NCI-H1417 (cell line): ENCODE measurements around the gene EPB41.
"Not testable (repeated sequence)": the region's sequence is repeated elsewhere in the genome, so short reads cannot be mapped to it uniquely, and the experiment has no call there.

Experiments
- DNase-seq, 3 experiments: peaks; one replicate each; lab custom pipeline; 2025; lab: John Stamatoyannopoulos, UW

EPB41 gene

DNA sequence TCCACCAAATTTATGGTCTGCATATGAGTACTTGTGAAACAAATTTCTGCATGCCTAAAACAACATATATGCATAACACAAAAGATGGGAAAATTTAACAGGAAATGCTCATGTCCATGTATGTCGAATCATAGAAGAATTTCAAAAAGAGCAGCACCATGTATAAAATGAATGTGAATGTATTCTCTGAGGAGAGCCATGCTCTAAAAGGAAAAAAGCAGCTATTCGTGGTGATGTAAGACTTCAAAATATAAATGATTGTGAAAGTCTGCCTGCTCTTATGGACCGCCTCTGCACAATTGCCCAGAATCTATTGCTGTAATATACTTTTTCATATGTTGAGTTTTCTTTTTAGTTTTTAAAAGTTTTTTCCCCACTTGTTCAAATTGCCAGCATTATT is 66.8 kb downstream of the EPB41 start:
- DNase-seq, result no peak

DNA sequence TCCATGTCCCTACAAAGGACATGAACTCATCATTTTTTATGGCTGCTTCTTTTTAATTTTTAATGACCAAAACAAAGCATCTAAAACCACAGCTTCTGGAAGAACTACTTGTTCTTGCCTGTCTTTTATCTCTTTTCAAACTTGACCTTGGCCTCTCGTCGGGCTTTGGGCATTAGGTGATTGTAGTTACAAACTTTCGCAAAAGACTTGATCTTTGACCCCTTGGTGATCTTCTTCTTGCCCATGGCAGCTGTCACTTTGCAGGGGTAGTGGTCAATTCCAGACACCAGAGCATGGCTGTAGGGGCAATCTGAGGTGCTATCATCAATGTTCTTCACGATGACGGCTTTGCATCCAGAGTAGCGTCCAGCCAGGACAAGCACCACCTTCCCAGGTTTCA is 67.8 kb downstream of the EPB41 start:
- no peak for DNase-seq

DNA sequence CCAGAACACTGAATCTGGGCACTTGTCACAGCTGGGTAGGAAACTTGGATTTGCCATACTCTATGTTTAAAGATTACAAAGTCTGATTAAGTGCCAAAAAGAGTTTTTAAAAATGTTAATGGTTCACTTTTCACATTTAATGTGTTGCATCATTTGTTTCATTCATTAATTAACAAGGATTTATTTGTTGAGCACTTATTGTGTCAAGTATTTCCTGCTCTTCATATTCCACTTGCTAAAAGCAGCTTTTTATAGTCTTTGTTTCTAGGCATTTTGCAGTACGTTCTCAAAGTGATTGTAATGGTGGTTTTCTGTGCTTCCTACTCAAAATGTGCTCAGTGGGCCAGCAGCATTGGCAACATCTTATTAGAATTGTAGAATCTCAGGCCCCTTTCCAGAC is 68.7 kb downstream of the EPB41 start:
- DNase-seq, result no peak

DNA sequence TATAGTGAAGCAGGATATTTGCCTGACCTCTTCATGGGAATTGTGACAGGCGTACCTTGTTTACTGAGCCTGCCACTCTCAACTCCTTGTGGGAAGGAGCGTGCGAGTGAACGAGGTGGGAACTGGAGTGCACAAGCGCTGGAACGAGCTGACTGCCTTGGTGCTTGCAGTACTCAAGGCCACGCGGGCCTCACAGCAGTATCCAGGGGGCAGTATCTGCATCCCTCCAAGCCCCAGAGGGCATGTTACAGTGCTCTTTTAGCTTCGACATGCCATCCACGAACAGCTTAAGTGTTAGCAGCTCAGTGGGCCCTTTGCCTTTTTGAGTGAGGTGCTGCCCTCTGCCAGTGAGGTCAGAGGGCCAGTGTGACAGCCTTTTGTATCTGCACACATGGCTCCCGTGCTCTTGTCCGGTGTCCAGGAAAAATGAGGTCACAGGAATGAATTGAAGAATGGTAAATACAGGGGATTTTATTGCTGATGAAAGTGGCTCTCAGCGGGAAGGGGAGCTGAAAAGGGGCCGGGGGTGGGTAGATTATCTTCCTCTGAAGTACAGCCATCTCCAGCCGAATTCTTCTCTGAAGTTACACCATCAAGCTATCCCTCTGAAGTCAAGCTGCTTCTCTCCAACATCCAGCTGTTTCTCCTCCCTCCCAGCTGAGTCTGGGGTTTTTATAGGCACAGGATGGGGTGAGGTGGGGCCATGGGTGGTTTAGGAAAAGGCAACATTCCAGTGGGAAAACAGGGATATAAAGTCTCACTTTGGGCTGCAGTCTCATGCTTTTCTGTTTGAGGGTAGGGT is 69.3 kb downstream of the EPB41 start:
- no peak for DNase-seq

DNA sequence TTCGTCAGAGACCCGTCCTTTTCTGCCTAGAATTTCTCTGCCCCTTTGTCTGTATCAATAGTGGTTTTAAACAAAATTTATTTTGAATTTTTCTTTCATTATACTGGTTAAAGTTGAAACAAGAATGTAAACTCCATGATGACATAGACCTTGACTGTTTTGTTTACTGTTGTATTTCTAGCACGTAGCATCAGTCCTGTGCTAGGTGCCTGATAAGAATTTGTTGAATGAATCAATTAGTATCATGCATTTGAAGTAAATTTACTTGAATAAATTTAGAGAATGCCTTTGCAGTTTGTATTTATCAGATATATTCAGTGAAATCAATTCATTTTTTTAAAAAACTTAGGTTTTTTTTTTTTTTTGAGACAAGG is 69.9 kb downstream of the EPB41 start:
- DNase-seq, result no peak

GRCh38 chr1:28985427-28985826 is 71.1 kb downstream of the EPB41 start:
- DNase-seq, result no peak

DNA sequence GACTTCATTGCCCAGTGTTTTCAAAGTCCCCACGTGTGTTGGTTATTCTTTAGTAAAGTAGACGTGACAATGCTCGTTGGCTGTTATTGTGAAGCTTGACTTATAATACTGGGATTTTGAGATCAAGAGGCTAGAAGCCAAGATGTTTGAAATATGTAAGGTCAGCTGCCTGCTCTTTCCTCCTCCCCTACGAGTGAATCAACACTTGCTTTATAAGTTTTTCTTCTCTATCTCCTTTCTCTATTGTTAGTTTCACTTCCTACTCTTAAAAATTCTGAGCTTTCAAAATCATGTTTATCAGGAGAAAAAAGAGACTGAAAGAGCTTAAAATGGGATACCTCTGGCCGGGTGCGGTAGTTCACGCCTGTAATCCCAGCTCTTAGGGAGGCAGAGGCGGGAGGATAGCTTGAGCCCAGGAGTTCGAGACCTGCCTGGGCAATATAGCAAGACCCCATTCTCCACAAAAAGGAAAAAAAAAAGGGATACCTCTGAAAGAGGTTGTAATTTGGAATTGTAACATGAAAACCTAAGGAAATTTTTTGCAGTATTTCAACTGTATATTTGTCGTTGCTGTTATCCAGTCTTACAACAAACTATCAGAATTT is 72.0 kb downstream of the EPB41 start:
- DNase-seq, result no peak

DNA sequence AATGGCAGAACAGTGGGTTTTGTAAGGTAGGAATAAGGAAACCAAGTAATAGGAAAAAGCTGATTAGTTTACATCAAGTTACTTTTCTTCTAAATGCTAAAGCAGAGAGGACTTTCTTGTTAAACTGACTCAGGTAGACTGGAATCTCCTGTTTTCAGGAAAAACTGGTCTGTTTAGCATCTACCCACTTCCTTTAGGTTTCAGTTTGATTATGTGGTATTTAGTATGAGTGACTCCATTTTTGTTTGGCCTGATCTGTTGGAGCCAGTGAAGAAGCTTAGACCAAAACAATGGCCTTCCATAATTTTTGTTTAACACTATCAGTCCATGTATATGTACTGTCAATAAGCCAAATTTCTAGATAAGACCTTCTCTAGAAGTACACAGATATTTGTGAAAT is 88.4 kb downstream of the EPB41 start:
- no peak for DNase-seq

DNA sequence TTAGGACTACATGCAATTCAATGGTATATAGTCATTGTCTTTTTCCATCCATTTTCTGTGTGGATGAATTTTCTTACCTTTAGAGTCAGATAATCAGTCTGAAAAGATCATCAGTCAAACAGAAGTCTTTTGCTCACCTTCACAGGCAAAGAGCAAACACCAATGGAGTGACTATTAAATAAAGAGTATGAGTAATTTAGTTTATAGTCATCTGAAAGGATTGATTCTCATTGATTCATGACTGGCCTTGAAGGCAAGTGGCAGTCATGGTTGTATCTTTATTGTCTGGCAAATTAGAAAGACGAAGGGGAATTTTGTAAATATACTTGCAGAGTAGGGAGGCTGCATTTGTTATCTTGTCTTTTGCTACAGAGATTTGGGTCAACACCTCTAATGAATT is 89.9 kb downstream of the EPB41 start:
- no peak for DNase-seq

DNA sequence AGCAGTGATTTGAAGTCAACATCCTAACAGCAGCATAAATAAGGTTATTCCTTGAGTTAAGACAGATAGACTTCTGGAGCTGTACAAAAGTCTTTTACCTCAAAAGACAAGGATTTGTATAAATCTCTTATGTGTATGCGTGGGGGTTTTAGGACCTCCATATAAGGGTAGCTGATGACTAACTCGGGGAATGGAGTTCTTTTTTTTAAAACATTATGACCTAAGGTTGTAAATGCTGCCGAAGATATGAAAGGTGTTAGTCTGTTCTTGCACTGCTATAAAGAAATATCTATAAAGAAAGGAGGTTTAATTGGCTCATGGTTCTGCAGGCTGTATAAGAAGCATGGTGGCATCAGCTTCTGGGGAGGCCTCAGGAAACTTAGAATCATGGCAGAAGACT is 90.4 kb downstream of the EPB41 start:
- no peak for DNase-seq

- no peak for DNase-seq
Observed at GRCh38 chr1:29011775-29012174, 97.4 kb downstream of the EPB41 start.

- no peak for DNase-seq
Observed at GRCh38 chr1:29017235-29017634, 102.9 kb downstream of the EPB41 start.

- DNase-seq, result no peak
Observed at GRCh38 chr1:29017975-29018712, 103.8 kb downstream of the EPB41 start.

DNA sequence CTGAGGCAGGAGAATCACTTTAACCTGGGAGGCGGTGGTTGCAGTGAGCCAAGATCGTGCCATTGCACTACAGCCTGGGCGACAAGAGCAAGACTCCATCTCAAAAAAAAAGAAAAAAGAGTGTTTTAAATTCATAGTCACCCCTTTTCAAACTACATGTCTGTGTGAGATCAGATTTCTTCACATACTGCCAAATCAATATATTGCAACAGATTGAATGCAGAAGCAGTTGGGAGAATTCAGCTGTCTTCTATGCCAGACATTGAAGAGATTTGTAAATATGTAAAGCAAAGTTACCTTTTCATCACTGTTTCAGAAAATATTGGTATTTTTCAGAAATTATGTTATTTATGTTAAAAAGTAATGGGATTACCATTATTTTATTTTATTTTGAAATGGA is 108.3 kb downstream of the EPB41 start:
- no peak for DNase-seq

DNA sequence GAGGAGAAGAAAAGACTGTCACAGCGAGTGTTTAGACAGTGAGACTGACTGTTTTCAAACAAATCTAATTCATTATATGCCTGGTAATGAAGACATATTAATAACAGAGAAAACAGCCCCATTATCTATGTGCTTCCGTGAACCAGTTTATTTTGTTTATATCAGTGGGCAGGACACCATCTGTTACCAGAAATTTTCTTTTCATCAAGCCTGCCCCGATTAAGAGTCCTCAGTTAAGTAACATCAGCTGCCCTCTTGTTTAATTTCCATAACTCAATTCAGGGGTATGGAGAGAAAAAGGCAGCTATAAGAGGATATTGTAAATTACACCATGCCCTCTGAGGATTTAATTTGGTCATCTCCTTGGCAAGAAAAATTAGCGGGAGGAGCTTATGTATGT is 115.3 kb downstream of the EPB41 start:
- DNase-seq, result peak in 2 of 3 experiments; percentile 44 to 83

GRCh38 chr1:29032841-29033240 is 118.5 kb downstream of the EPB41 start:
- no peak for DNase-seq

- peak; percentile 15 to 78 (median 16) for DNase-seq
Observed at GRCh38 chr1:29033829-29034466, 119.6 kb downstream of the EPB41 start.

DNA sequence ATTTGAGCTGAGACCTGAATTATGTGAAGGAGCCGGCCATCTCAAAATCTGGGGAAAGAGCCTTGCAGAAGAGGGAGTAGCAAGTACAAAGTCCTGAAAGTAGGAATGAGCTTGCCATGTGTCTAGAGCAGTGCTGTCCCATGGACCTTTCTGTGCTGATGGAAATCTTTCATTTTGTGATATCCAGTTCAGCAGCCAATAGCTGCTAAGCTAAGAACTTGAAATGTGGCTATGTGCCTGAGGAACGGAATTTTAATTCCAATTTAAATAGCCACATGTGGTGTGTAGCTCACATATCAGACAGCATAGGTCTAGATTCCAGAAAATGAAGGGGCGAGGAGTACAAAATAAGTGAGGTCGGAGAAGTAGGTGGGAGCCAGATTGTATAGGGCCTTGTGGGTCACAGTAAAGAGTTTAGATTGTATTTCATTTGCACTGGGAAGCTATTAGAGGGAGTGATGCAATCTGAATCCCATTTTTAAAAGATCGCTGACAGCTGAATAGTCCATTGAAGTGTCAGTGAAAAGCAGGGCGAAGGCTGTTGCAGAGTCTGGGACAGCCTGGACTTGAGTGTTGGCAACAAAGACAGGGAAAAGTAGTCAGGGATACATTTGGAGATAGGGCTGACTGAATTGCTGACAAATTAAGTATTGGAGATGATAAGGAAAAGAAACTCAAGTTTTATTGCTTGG is 129.1 kb downstream of the EPB41 start:
- no peak for DNase-seq

- DNase-seq, result no peak
Observed at GRCh38 chr1:29044010-29044409, 129.6 kb downstream of the EPB41 start.

DNA sequence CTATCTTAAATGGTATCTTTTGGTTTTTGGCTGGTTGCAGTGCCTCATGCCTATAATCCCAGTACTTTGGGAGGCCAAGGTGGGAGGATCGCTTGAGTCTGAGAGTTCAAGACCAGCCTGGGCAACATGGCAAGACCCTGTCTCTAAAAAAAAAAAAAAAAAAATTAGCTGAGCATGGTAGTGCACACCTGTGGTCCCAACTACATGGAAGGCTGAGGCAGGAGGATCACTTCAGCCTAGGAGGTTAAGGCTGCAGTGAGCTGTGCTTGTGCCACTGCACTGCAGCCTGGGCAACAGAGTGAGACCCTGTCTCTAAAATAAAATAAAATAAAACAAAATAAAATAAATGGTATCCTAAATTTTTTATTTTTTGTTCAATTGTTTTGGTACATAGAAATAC is 131.3 kb downstream of the EPB41 start:
- DNase-seq, result not testable (repeated sequence)

- no peak for DNase-seq
Observed at GRCh38 chr1:29047142-29047541, 132.8 kb downstream of the EPB41 start.

GRCh38 chr1:29050166-29050565 is 135.8 kb downstream of the EPB41 start:
- no peak for DNase-seq
